H7 (cell line): Measurements from ENCODE around the gene BRINP1. TPM values are rescaled to one million over a fixed set of nuclear protein-coding genes. Genes with fewer than 3 reads are reported as not detected.

Experiments
- DNase-seq: peaks from one replicate; pipeline ENCODE4 v3.0.0; 2012
- H3K27me3 ChIP-seq: 2 replicates; pipeline ENCODE4 v1.6.0; 2011; ENCODE audit warnings: mild to moderate bottlenecking, low read length; ENCODE audit not compliant: control insufficient read depth, insufficient read depth
- H3K36me3 ChIP-seq: replicated peaks from 2 replicates; pipeline ENCODE4 v1.5.1; 2011; ENCODE audit warnings: low read length; ENCODE audit not compliant: control insufficient read depth, insufficient read depth
- H3K4me3 ChIP-seq: 2 replicates; pipeline ENCODE4 v1.5.1; 2011; ENCODE audit warnings: low read depth, mild to moderate bottlenecking, control low read depth, low read length, moderate library complexity; ENCODE audit not compliant: insufficient read depth
- total RNA-seq: library from RNA; depleted of rRNA; stranded (reverse); fragments of >200 nt; shearing (Covaris generic); gene quantifications from 2 replicates; pipeline ENCODE4 v1.2.3, GENCODE V29; 2014

BRINP1 gene
- total RNA-seq, 1 experiment from 2014 or later = 14.4 TPM

GRCh38 chr9:119313846-119314245 is 55.4 kb downstream of the BRINP1 start:
- no peaks in the 10 kb centered on the region for H3K27me3 ChIP-seq
- DNase-seq = no peak
- H3K4me3 ChIP-seq = no peak overlapping the region
- H3K36me3 ChIP-seq = no peaks in the 10 kb centered on the region; the same call in 1 of the 2 replicates

- no peak for DNase-seq
- Histone ChIP-seq H3K36me3 (no peaks in the 10 kb centered on the region; the same call in 1 of the 2 replicates), H3K4me3 (no peak overlapping the region), H3K27me3 (no peaks in the 10 kb centered on the region)
Observed at GRCh38 chr9:119310741-119311140, 58.5 kb downstream of the BRINP1 start.

- no peak for DNase-seq
- no peaks in the 10 kb centered on the region; the same call in 1 of the 2 replicates for H3K36me3 ChIP-seq
- H3K4me3 ChIP-seq = no peak overlapping the region
- no peaks in the 10 kb centered on the region for H3K27me3 ChIP-seq
Observed at GRCh38 chr9:119307471-119307870, 61.8 kb downstream of the BRINP1 start.

GRCh38 chr9:119304555-119304954 is 64.7 kb downstream of the BRINP1 start:
- no peak for DNase-seq
- Histone ChIP-seq H3K4me3 (no peak overlapping the region), H3K27me3 (no peaks in the 10 kb centered on the region), H3K36me3 (no peaks in the 10 kb centered on the region)

GRCh38 chr9:119302988-119303698 is 66.1 kb downstream of the BRINP1 start:
- no peaks in the 10 kb centered on the region for H3K27me3 ChIP-seq
- no peak overlapping the region for H3K4me3 ChIP-seq
- DNase-seq = no peak
- H3K36me3 ChIP-seq = no peaks in the 10 kb centered on the region

GRCh38 chr9:119298076-119298853 is 71.0 kb downstream of the BRINP1 start:
- no peak overlapping the region for H3K4me3 ChIP-seq
- peak; percentile 42 for DNase-seq
- H3K27me3 ChIP-seq = no peaks in the 10 kb centered on the region
- H3K36me3 ChIP-seq = no peaks in the 10 kb centered on the region

GRCh38 chr9:119291554-119291953 is 77.7 kb downstream of the BRINP1 start:
- no peaks in the 10 kb centered on the region for H3K36me3 ChIP-seq
- H3K27me3 ChIP-seq = no peaks in the 10 kb centered on the region
- no peak for DNase-seq
- no peak overlapping the region for H3K4me3 ChIP-seq

GRCh38 chr9:119289740-119290433 is 79.3 kb downstream of the BRINP1 start:
- Histone ChIP-seq H3K4me3 (no peak overlapping the region), H3K36me3 (no peaks in the 10 kb centered on the region), H3K27me3 (no peaks in the 10 kb centered on the region)
- peak; percentile 33 for DNase-seq

- DNase-seq = no peak
- no peak overlapping the region for H3K4me3 ChIP-seq
- no peaks in the 10 kb centered on the region for H3K36me3 ChIP-seq
- no peaks in the 10 kb centered on the region for H3K27me3 ChIP-seq
Observed at GRCh38 chr9:119284587-119285337, 84.5 kb downstream of the BRINP1 start.

GRCh38 chr9:119284118-119284517 is 85.1 kb downstream of the BRINP1 start:
- Histone ChIP-seq H3K36me3 (no peaks in the 10 kb centered on the region), H3K4me3 (no peak overlapping the region), H3K27me3 (no peaks in the 10 kb centered on the region)
- peak; percentile 39 for DNase-seq

- Histone ChIP-seq H3K36me3 (no peaks in the 10 kb centered on the region), H3K27me3 (no peaks in the 10 kb centered on the region), H3K4me3 (peak overlapping the region; percentile 2; the same call in 1 of the 2 replicates)
- peak; percentile 52 for DNase-seq
Observed at GRCh38 chr9:119283078-119283794, 86.0 kb downstream of the BRINP1 start.

- 0 out of 2 replicates have a peak overlapping the region, but pooled peaks have one; percentile 6 for H3K4me3 ChIP-seq
- no peaks in the 10 kb centered on the region for H3K27me3 ChIP-seq
- H3K36me3 ChIP-seq = no peaks in the 10 kb centered on the region
- DNase-seq = no peak
Observed at GRCh38 chr9:119282476-119283077, 86.7 kb downstream of the BRINP1 start.

- no peaks in the 10 kb centered on the region for H3K36me3 ChIP-seq
- no peak for DNase-seq
Observed at GRCh38 chr9:119280740-119281485, 88.3 kb downstream of the BRINP1 start.

More at GRCh38 chr9:119280740-119281485, 88.3 kb downstream of the BRINP1 start:
- no peak overlapping the region for H3K4me3 ChIP-seq
- no peaks in the 10 kb centered on the region for H3K27me3 ChIP-seq
